SK-N-SH (cell line): ENCODE results near the gene RAB22A. TPM values are rescaled to one million over a fixed set of nuclear protein-coding genes. Genes with fewer than 3 reads are reported as not detected.

Experiments
- CTCF ChIA-PET: fragments of 300-600, 350-600 bp; formaldehyde crosslinking; extraction: SDS; loops from one replicate; lab custom pipeline; 2021; lab: Yijun Ruan, JAX
- POLR2A ChIA-PET: fragments of 350-600 bp; sonication (Branson Sonifier 250); formaldehyde crosslinking; extraction: SDS; loops from one replicate; lab custom pipeline; 2020; ENCODE audit warnings: antibody characterized with exemption, inconsistent platforms; lab: Yijun Ruan, JAX
- DNase-seq: peaks from one replicate; pipeline ENCODE4 v3.0.0; 2012
- H2AFZ ChIP-seq: fragments of 200-600 bp; sonication (generic); 2 replicates; pipeline ENCODE4 v1.8.1; 2016; ENCODE audit warnings: antibody characterized with exemption, mild to moderate bottlenecking, low read depth
- H3F3A ChIP-seq: fragments of 200-600 bp; sonication (generic); replicated peaks from 2 replicates; pipeline ENCODE3; 2016; ENCODE audit warnings: antibody characterized with exemption, mild to moderate bottlenecking; ENCODE audit not compliant: insufficient read depth
- H3K27ac ChIP-seq, 2 experiments: fragments of 200-500 bp in 1 of 2; fragments of 200-600 bp in 1 of 2; sonication (Bioruptor generic) in 1 of 2; sonication (generic), shearing (Covaris generic) in 1 of 2; 2 replicates each; pipeline versions ENCODE4 v1.5.1 to v1.6.1; 2014 to 2016; ENCODE audit warnings: low read depth in 2 of 2, inconsistent platforms in 1 of 2, low read length in 1 of 2, mild to moderate bottlenecking in 1 of 2, mixed read lengths in 1 of 2
- H3K27me3 ChIP-seq: fragments of 200-600 bp; sonication (generic), shearing (Covaris generic); 2 replicates; pipeline ENCODE4 v1.6.1; 2016; ENCODE audit warnings: mixed run types; ENCODE audit not compliant: insufficient read depth
- H3K36me3 ChIP-seq, 2 experiments: fragments of 200-500 bp in 1 of 2; fragments of 200-600 bp in 1 of 2; sonication (Bioruptor generic) in 1 of 2; sonication (generic) in 1 of 2; replicated peaks in 1 of 2; 2 replicates each; pipeline versions ENCODE3 to v1.5.1; 2014 to 2016; ENCODE audit warnings: low read length in 1 of 2, mild to moderate bottlenecking in 1 of 2; ENCODE audit not compliant: insufficient read depth in 2 of 2, control insufficient read depth in 1 of 2
- H3K4me1 ChIP-seq, 2 experiments: fragments of 200-500 bp in 1 of 2; fragments of 200-600 bp in 1 of 2; sonication (Bioruptor generic) in 1 of 2; sonication (generic), shearing (Covaris generic) in 1 of 2; 2 replicates each; pipeline versions ENCODE4 v1.5.1 to v1.6.1; 2014 to 2016; ENCODE audit warnings: low read depth in 1 of 2, low read length in 1 of 2, mixed run types in 1 of 2; ENCODE audit not compliant: insufficient read depth in 2 of 2, control insufficient read depth in 1 of 2
- H3K4me2 ChIP-seq: fragments of 200-600 bp; sonication (generic), shearing (Covaris generic); 2 replicates; pipeline ENCODE4 v1.6.1; 2017; ENCODE audit warnings: mixed run types
- H3K4me3 ChIP-seq, 2 experiments: fragments of 200-500 bp in 1 of 2; fragments of 200-600 bp in 1 of 2; sonication (Bioruptor generic) in 1 of 2; sonication (generic), shearing (Covaris generic) in 1 of 2; 2 replicates each; pipeline versions ENCODE4 v1.5.1 to v1.8.1; 2014 to 2016; ENCODE audit warnings: low read depth in 2 of 2, inconsistent platforms in 1 of 2, low read length in 1 of 2, mild to moderate bottlenecking in 1 of 2, mixed read lengths in 1 of 2, moderate library complexity in 1 of 2
- H3K79me2 ChIP-seq: fragments of 200-600 bp; sonication (generic); 2 replicates; pipeline ENCODE4 v1.8.1; 2017; ENCODE audit warnings: mild to moderate bottlenecking; ENCODE audit not compliant: insufficient read depth
- H3K9ac ChIP-seq: fragments of 200-600 bp; sonication (generic); 2 replicates; pipeline ENCODE4 v1.6.1; 2017; ENCODE audit warnings: mixed run types
- H3K9me2 ChIP-seq: fragments of 200-600 bp; sonication (generic); 2 replicates; pipeline ENCODE4 v1.6.1; 2017; ENCODE audit warnings: mixed run types
- H3K9me3 ChIP-seq: fragments of 200-600 bp; sonication (generic); 2 replicates; pipeline ENCODE4 v1.6.1; 2017; ENCODE audit warnings: mixed run types, mild to moderate bottlenecking, moderate library complexity
- H4K20me1 ChIP-seq: fragments of 200-600 bp; sonication (generic); 2 replicates; pipeline ENCODE4 v1.6.1; 2017; ENCODE audit warnings: mild to moderate bottlenecking, mixed run types; ENCODE audit not compliant: insufficient read depth
- CHD2 ChIP-seq: fragments of 150-350 bp; IDR thresholded peaks from 2 replicates; pipeline ENCODE4 v1.6.1; 2018; ENCODE audit warnings: low read length; ENCODE audit not compliant: partially characterized antibody
- CTCF ChIP-seq: fragments of 200-600 bp; sonication (generic); IDR thresholded peaks from 2 replicates; pipeline ENCODE4 v1.6.1; 2017; ENCODE audit warnings: antibody characterized with exemption, mild to moderate bottlenecking, moderate library complexity
- ELF1 ChIP-seq: IDR thresholded peaks from 2 replicates; pipeline ENCODE4 v1.4.0; 2012
- EZH2phosphoT487 ChIP-seq: fragments of 200-600 bp; sonication (generic); IDR thresholded peaks from 2 replicates; pipeline ENCODE4 v1.6.1; 2017; ENCODE audit warnings: low read depth, mixed run types, mild to moderate bottlenecking, antibody characterized with exemption, moderate library complexity, borderline replicate concordance
- FOSL2 ChIP-seq: IDR thresholded peaks from 2 replicates; pipeline ENCODE4 v1.4.0; 2012; ENCODE audit warnings: low read depth, mild to moderate bottlenecking, moderate library complexity, borderline replicate concordance
- FOXJ3 ChIP-seq: sonication (generic); formaldehyde crosslinking; IDR thresholded peaks from 2 replicates; pipeline ENCODE4 v1.5.1; 2020; ENCODE audit warnings: mild to moderate bottlenecking, missing genetic modification reagents
- GABPA ChIP-seq: IDR thresholded peaks from 2 replicates; pipeline ENCODE4 v1.4.0; 2012; ENCODE audit warnings: low read depth, mild to moderate bottlenecking
- GATA2 ChIP-seq: sonication (generic); formaldehyde crosslinking; IDR thresholded peaks from 2 replicates; pipeline ENCODE4 v1.5.0; 2020; ENCODE audit warnings: mild to moderate bottlenecking, missing genetic modification reagents
- IRF3 ChIP-seq: fragments of 150-350 bp; IDR thresholded peaks from 2 replicates; pipeline ENCODE4 v1.6.1; 2016; ENCODE audit warnings: mild to moderate bottlenecking, low read depth, low read length
- JUND ChIP-seq: IDR thresholded peaks from 2 replicates; pipeline ENCODE4 v1.4.0; 2012
- MXI1 ChIP-seq: IDR thresholded peaks from 2 replicates; pipeline ENCODE4 v1.6.1; 2012; ENCODE audit warnings: mild to moderate bottlenecking, low read depth, low read length, improper control_type of control experiment
- NFIC ChIP-seq: IDR thresholded peaks from 2 replicates; pipeline ENCODE4 v1.4.0; 2012; ENCODE audit warnings: borderline replicate concordance
- NRF1 ChIP-seq: IDR thresholded peaks from 2 replicates; pipeline ENCODE4 v1.6.1; 2012; ENCODE audit warnings: low read depth, mild to moderate bottlenecking, low read length
- POLR2AphosphoS5 ChIP-seq: IDR thresholded peaks from 2 replicates; pipeline ENCODE4 v1.6.1; 2012; ENCODE audit warnings: low read depth, low read length
- RAD21 ChIP-seq: IDR thresholded peaks from 2 replicates; pipeline ENCODE4 v1.6.1; 2012; ENCODE audit warnings: mild to moderate bottlenecking, low read length
- RCOR1 ChIP-seq: fragments of 150-350 bp; IDR thresholded peaks from 2 replicates; pipeline ENCODE4 v1.6.1; 2017; ENCODE audit warnings: antibody characterized with exemption, low read length
- RFX5 ChIP-seq: IDR thresholded peaks from 2 replicates; pipeline ENCODE4 v1.6.1; 2012; ENCODE audit warnings: mild to moderate bottlenecking, improper control_type of control experiment, low read length
- TAF1 ChIP-seq: IDR thresholded peaks from 2 replicates; pipeline ENCODE4 v1.6.1; 2012; ENCODE audit warnings: low read depth, mild to moderate bottlenecking, low read length, moderate library complexity, borderline replicate concordance
- TEAD4 ChIP-seq: IDR thresholded peaks from 2 replicates; pipeline ENCODE4 v1.4.0; 2012; ENCODE audit warnings: mild to moderate bottlenecking, borderline replicate concordance; ENCODE audit not compliant: insufficient read depth
- ZBTB33 ChIP-seq: IDR thresholded peaks from 2 replicates; pipeline ENCODE4 v1.4.0; 2012; ENCODE audit warnings: low read depth, borderline replicate concordance
- WGBS: methylation state at CpG from one replicate; pipeline ENCODE4 v1.1.6; 2017; ENCODE audit warnings: low lambda C conversion rate; 5-methylcytosine and 5-hydroxymethylcytosine counted together
- polyA plus RNA-seq, 3 experiments: library from polyadenylated mRNA; depleted of rRNA; stranded (reverse); fragments of >200 nt; gene quantifications; 2 replicates each; pipeline ENCODE4 v1.2.3, GENCODE V29; 2012
- TF ChIP-seq, protein P1 (sequence below): IDR thresholded peaks from 2 replicates; pipeline ENCODE4 v1.4.0; 2012; ENCODE audit warnings: low read depth
- TF ChIP-seq, protein P2 (sequence below): IDR thresholded peaks from 2 replicates; pipeline ENCODE4 v1.4.0; 2012; ENCODE audit warnings: low read depth, borderline replicate concordance

RAB22A gene
- polyA plus RNA-seq, 1 of the 3 experiments (the other 2 are of a cell fraction), result 10.7 TPM

DNA sequence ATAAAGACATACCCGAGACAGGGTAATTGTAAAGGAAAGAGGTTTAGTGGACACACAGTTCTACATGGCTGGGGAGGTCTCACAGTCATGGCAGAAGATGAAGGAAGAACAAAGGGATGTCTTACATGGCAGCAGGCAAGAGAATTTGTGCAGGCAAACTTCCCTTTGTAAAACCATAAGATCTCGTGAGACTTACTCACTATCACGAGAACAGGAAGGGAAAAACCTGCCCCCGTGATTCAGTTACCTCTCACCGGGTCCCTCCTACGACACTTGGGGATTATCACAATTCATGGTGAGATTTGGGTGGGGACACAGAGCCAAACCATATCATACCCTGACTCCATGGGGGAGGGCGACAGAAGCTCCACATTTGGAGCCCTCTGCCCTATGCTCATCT lies 72.1 kb downstream of the RAB22A start:
- no peaks in the 10 kb centered on the region for H3K9me3 ChIP-seq
- TF ChIP-seq, protein P1, sequence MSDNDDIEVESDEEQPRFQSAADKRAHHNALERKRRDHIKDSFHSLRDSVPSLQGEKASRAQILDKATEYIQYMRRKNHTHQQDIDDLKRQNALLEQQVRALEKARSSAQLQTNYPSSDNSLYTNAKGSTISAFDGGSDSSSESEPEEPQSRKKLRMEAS, result no peak
- TF ChIP-seq EZH2phosphoT487, result no peak
- TF ChIP-seq RAD21, result no peak
- no peak for TF ChIP-seq TAF1
- no peak for TF ChIP-seq POLR2AphosphoS5
- no peak for TF ChIP-seq CHD2
- no peak for TF ChIP-seq NRF1
- TF ChIP-seq, protein P2, sequence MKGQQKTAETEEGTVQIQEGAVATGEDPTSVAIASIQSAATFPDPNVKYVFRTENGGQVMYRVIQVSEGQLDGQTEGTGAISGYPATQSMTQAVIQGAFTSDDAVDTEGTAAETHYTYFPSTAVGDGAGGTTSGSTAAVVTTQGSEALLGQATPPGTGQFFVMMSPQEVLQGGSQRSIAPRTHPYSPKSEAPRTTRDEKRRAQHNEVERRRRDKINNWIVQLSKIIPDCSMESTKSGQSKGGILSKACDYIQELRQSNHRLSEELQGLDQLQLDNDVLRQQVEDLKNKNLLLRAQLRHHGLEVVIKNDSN, result no peak
- no peak for TF ChIP-seq RCOR1
- no peaks in the 10 kb centered on the region; a peak in 1 of 4 replicates for H3K4me1 ChIP-seq
- no peak overlapping the region for H2AFZ ChIP-seq
- H3K9me2 ChIP-seq, result no peaks in the 10 kb centered on the region
- H3F3A ChIP-seq, result peaks cover 3% of the 10 kb centered on the region
- no peaks in the 10 kb centered on the region for H4K20me1 ChIP-seq
- H3K27ac ChIP-seq, result no peak overlapping the region
- H3K4me3 ChIP-seq, result no peak overlapping the region; a peak in 1 of 4 replicates
- CTCF ChIA-PET, result interaction anchor here (0.7 kb wide), 1 partner anchor 67 kb away, joined by 3 read pairs; no protein-coding TSS in a partner anchor
- H3K4me2 ChIP-seq, result no peak overlapping the region
- DNase-seq, result no peak
- H3K36me3 ChIP-seq, result no peaks in the 10 kb centered on the region
- no peak overlapping the region for H3K9ac ChIP-seq
- H3K79me2 ChIP-seq, result no peaks in the 10 kb centered on the region
- WGBS, result 74% methylated on average over 7 of the region's 7 CpGs
- H3K27me3 ChIP-seq, result no peaks in the 10 kb centered on the region
- POLR2A ChIA-PET, result no interaction called here

GRCh38 chr20:58382096-58382495 lies 72.6 kb downstream of the RAB22A start:
- WGBS, result 46% methylated on average over 4 of the region's 4 CpGs
- H3F3A ChIP-seq, result peaks cover 3% of the 10 kb centered on the region
- TF ChIP-seq ZBTB33 (no peak), IRF3 (no peak), MXI1 (no peak), TEAD4 (no peak), GABPA (no peak), FOSL2 (no peak), ELF1 (no peak), NFIC (no peak), RAD21 (no peak), JUND (no peak), CTCF (no peak), GATA2 (CRISPR knock-in tag) (no peak), FOXJ3 (no peak), RFX5 (no peak), POLR2AphosphoS5 (no peak), TAF1 (no peak), EZH2phosphoT487 (no peak), RCOR1 (no peak)
- TF ChIP-seq, protein P1, result no peak
- H3K9me3 ChIP-seq, result no peaks in the 10 kb centered on the region
- no peak overlapping the region for H3K4me3 ChIP-seq
- H4K20me1 ChIP-seq, result no peaks in the 10 kb centered on the region
- no peaks in the 10 kb centered on the region for H3K27me3 ChIP-seq
- POLR2A ChIA-PET, result no interaction called here
- no peaks in the 10 kb centered on the region for H3K9me2 ChIP-seq
- no peak overlapping the region for H3K9ac ChIP-seq
- H3K4me2 ChIP-seq, result no peak overlapping the region
- CTCF ChIA-PET, result interaction anchor here (0.7 kb wide), 1 partner anchor 66 kb away, joined by 3 read pairs; no protein-coding TSS in a partner anchor
- no peaks in the 10 kb centered on the region for H3K79me2 ChIP-seq
- H3K4me1 ChIP-seq, result no peaks in the 10 kb centered on the region; a peak in 1 of 4 replicates
- H3K36me3 ChIP-seq, result no peaks in the 10 kb centered on the region
- no peak for DNase-seq
- H3K27ac ChIP-seq, result no peak overlapping the region
- no peak overlapping the region for H2AFZ ChIP-seq
